Activated B cell treated with CpG ODN at 0.5 μM for 24 hours (primary cell): Measurements from ENCODE around the gene CCDC71. TPM values are rescaled to one million over a fixed set of nuclear protein-coding genes. Genes with fewer than 3 reads are reported as not detected.
A peak's percentile ranks its signal among the peaks of the same experiment; 100 is the strongest.

ENCODE experiments used
- ATAC-seq: fragments of 200-7000 bp; cut with Tn5 transposase; one replicate; pipeline ENCODE4 v1.10.0; 2021; ENCODE audit warnings: low read depth, mild to moderate bottlenecking, moderate library complexity
- CTCF ChIA-PET: fragments of 350-600 bp; sonication (Branson Sonifier 250); formaldehyde crosslinking; loops from one replicate; lab custom pipeline; 2021; ENCODE audit warnings: antibody characterized with exemption; lab: Charles Lee
- POLR2A ChIA-PET: fragments of 350-600 bp; sonication (Branson Sonifier 250); formaldehyde crosslinking; loops from one replicate; lab custom pipeline; 2021; ENCODE audit warnings: antibody characterized with exemption; lab: Charles Lee
- DNase-seq: peaks from one replicate; pipeline ENCODE4 v3.0.0; 2022
- H3K27ac Mint-ChIP-seq: one replicate; pipeline ENCODE4 v1.8.0; 2020; ENCODE audit warnings: mixed read lengths
- H3K27me3 Mint-ChIP-seq: one replicate; pipeline ENCODE4 v1.8.0; 2021; ENCODE audit warnings: mixed read lengths
- H3K36me3 Mint-ChIP-seq: one replicate; pipeline ENCODE4 v1.8.0; 2021; ENCODE audit warnings: low read depth, mixed read lengths
- H3K4me1 Mint-ChIP-seq: one replicate; pipeline ENCODE4 v1.8.0; 2021; ENCODE audit warnings: mixed read lengths
- H3K4me3 Mint-ChIP-seq: one replicate; pipeline ENCODE4 v1.8.0; 2020; ENCODE audit warnings: mild to moderate bottlenecking, mixed read lengths
- H3K9me3 Mint-ChIP-seq: one replicate; pipeline ENCODE4 v1.8.0; 2020; ENCODE audit warnings: mixed read lengths
- CTCF ChIP-seq: fragments of 200-600 bp; IDR thresholded peaks from one replicate; pipeline ENCODE4 v1.8.0; 2022; ENCODE audit warnings: antibody characterized with exemption, mild to moderate bottlenecking
- intact Hi-C: fragments of 100-400 bp; cut with micrococcal nuclease; formaldehyde crosslinking; loops from one replicate; pipeline ENCODE4 v1.15.1; 2024
- total RNA-seq: library from RNA; stranded (reverse); gene quantifications from 2 replicates; pipeline ENCODE4 v1.2.3, GENCODE V29; 2022

Gene CCDC71
- total RNA-seq, 1 donor from 2014 or later = 28.3 TPM

DNA sequence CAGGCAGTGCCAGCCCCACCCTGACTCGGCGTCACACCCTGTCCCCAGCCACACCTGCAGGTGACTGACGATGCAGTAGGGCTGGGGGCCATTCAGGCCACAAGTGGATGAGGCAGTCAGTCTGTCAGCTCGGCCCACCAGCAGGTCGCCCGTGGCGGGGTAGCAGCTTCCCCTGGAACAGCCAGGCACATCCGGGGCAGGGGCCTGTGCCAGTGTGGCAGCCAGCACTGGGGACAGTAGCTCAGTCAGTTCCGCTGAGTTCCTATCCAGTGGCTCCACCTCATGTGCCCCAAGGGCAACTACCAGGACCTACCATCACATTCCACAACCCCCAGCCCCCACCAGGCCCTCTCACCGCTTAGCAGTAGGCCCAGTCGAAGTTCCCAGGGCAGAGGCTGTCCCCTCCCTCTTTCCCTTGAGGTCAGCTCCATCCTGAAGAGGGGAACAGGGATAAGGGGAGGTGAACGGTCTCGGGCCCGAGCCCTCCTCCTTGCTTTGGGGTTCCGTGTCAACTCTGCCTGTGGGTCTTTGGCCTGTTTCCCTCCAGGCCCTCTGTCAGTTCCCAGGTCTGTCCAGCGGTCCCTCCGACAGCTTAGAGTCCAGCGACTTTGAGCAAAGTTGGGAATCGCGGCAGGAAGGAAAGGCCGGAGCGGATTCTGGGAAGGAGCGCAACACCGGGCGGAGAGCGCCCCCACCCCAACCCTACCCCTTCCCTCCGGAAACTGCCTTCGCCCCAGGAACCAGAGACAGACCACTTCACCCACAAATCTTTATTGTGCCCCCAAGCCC lies 33.5 kb downstream of the CCDC71 start, which contains the start of gene LAMB2:
Gene LAMB2 (minus strand): TSS at position 614 of the 789 bp plus-strand sequence. CDS start 183 bp downstream, at position 431.
- ATAC-seq (peak; percentile 14), DNase-seq (no peak)
- Mint-ChIP-seq H3K4me3 (peak within 1 kb of the TSS; percentile 44), H3K27ac (no peak within 1 kb of the TSS), H3K27me3 (peaks cover 17% of the 10 kb centered on the region), H3K36me3 (no peaks in the 10 kb centered on the region), H3K9me3 (no peaks in the 10 kb centered on the region), H3K4me1 (peaks cover 2% of the 10 kb centered on the region)
- intact Hi-C loops = no loop called here
- CTCF ChIA-PET = no interaction called here
- TF ChIP-seq CTCF = no peak
- POLR2A ChIA-PET = no interaction called here

- no peaks in the 10 kb centered on the region for H3K9me3 Mint-ChIP-seq
Measured at GRCh38 chr3:49132073-49132436, 34.1 kb downstream of the CCDC71 start.

GRCh38 chr3:49131576-49131975 lies 34.6 kb downstream of the CCDC71 start:
- Mint-ChIP-seq H3K4me3 (no peak overlapping the region), H3K9me3 (no peaks in the 10 kb centered on the region), H3K4me1 (peaks cover 2% of the 10 kb centered on the region), H3K27me3 (peaks cover 15% of the 10 kb centered on the region), H3K27ac (no peak overlapping the region), H3K36me3 (no peaks in the 10 kb centered on the region)
- intact Hi-C loops = no loop called here
- ATAC-seq = no peak
- no peak for DNase-seq
- POLR2A ChIA-PET = no interaction called here
- TF ChIP-seq CTCF = no peak
- CTCF ChIA-PET = no interaction called here

More at GRCh38 chr3:49132073-49132436, 34.1 kb downstream of the CCDC71 start:
- ATAC-seq (no peak), DNase-seq (no peak)
- H3K4me3 Mint-ChIP-seq = no peak overlapping the region
- peaks cover 2% of the 10 kb centered on the region for H3K4me1 Mint-ChIP-seq
- CTCF ChIA-PET = no interaction called here
- POLR2A ChIA-PET = no interaction called here
- intact Hi-C loops = no loop called here
- no peaks in the 10 kb centered on the region for H3K36me3 Mint-ChIP-seq
- no peak overlapping the region for H3K27ac Mint-ChIP-seq
- no peak for TF ChIP-seq CTCF
- H3K27me3 Mint-ChIP-seq = peaks cover 15% of the 10 kb centered on the region

- H3K27ac Mint-ChIP-seq = no peak overlapping the region
- peaks cover 15% of the 10 kb centered on the region for H3K27me3 Mint-ChIP-seq
- no peak for DNase-seq
- ChIA-PET POLR2A (no interaction called here), CTCF (no interaction called here)
- H3K36me3 Mint-ChIP-seq = no peaks in the 10 kb centered on the region
- H3K4me1 Mint-ChIP-seq = peaks cover 2% of the 10 kb centered on the region
- no peak overlapping the region for H3K4me3 Mint-ChIP-seq
- ATAC-seq = no peak
- intact Hi-C loops = no loop called here
- no peak for TF ChIP-seq CTCF
- no peaks in the 10 kb centered on the region for H3K9me3 Mint-ChIP-seq
Measured at GRCh38 chr3:49131040-49131439, 35.1 kb downstream of the CCDC71 start.

- ChIA-PET POLR2A (interaction anchor here (0.6 kb wide), 1 partner anchor 170 kb away, joined by 4 read pairs; no protein-coding TSS in a partner anchor), CTCF (no interaction called here)
- H3K27me3 Mint-ChIP-seq = peaks cover 2% of the 10 kb centered on the region
- H3K4me3 Mint-ChIP-seq = no peak overlapping the region
- no peak for TF ChIP-seq CTCF
- DNase-seq (no peak), ATAC-seq (no peak)
- intact Hi-C loops = no loop called here
- H3K9me3 Mint-ChIP-seq = no peaks in the 10 kb centered on the region
- H3K36me3 Mint-ChIP-seq = no peaks in the 10 kb centered on the region
- no peak overlapping the region for H3K27ac Mint-ChIP-seq
- peaks cover 3% of the 10 kb centered on the region for H3K4me1 Mint-ChIP-seq
Measured at GRCh38 chr3:49124991-49125670, 41.0 kb downstream of the CCDC71 start.
